Neural cell (in vitro differentiated cells): ENCODE measurements around the gene VWA8.

Source experiments
- EP300 ChIP-seq: fragments of 450-650 bp; conservative IDR thresholded peaks from 2 replicates; pipeline ENCODE4 v1.6.1; 2014; ENCODE audit warnings: antibody characterized with exemption, mild to moderate bottlenecking, moderate library complexity; ENCODE audit not compliant: poor library complexity, severe bottlenecking
- EZH2 ChIP-seq: fragments of 200-600, 300-800 bp; shearing (Covaris generic), sonication (generic); IDR thresholded peaks from 2 replicates; pipeline ENCODE4 v1.6.1; 2014; ENCODE audit warnings: antibody characterized with exemption, low read length, borderline replicate concordance, mild to moderate bottlenecking; ENCODE audit not compliant: insufficient read depth, poor library complexity, severe bottlenecking
- TF ChIP-seq, protein P1 (sequence below): fragments of 450-650 bp; IDR thresholded peaks from 2 replicates; pipeline ENCODE4 v1.5.1; 2014; ENCODE audit warnings: antibody characterized with exemption, mild to moderate bottlenecking, moderate library complexity; ENCODE audit not compliant: poor library complexity, severe bottlenecking

- TF ChIP-seq, protein P1, sequence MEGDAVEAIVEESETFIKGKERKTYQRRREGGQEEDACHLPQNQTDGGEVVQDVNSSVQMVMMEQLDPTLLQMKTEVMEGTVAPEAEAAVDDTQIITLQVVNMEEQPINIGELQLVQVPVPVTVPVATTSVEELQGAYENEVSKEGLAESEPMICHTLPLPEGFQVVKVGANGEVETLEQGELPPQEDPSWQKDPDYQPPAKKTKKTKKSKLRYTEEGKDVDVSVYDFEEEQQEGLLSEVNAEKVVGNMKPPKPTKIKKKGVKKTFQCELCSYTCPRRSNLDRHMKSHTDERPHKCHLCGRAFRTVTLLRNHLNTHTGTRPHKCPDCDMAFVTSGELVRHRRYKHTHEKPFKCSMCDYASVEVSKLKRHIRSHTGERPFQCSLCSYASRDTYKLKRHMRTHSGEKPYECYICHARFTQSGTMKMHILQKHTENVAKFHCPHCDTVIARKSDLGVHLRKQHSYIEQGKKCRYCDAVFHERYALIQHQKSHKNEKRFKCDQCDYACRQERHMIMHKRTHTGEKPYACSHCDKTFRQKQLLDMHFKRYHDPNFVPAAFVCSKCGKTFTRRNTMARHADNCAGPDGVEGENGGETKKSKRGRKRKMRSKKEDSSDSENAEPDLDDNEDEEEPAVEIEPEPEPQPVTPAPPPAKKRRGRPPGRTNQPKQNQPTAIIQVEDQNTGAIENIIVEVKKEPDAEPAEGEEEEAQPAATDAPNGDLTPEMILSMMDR: no peak
- TF ChIP-seq EZH2 (no peak), EP300 (no peak)
Measured at GRCh38 chr13:41701676-41702075, 259.2 kb downstream of the VWA8 start.
